Globus pallidus (tissue), 1 donor: ENCODE results near the gene SLC15A1.

Source experiments
- DNase-seq: peaks from one replicate; pipeline ENCODE4 v3.0.0-alpha.2; 2015; ENCODE audit warnings: low spot score

SLC15A1 gene

GRCh38 chr13:98697791-98698190 is 54.7 kb downstream of the SLC15A1 start:
- no peak for DNase-seq

DNA sequence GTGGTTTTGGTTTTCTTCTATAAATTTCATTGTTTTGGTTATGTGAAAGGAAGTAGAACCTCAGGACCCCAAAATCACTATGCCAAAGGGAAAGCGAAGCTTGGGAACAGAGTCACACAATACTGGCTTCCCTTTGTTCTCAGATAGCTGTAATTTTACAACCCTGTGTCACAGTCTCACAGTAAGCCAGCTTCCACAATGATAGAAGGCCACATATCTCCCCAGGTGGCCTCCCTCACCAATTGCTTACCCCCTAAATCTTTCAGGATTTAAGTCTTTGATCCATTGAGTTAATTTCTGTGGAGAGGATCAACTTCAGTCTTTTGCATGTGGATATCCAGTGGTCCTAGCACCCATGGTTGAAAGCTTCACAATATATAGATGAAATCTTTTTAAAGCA is 58.7 kb downstream of the SLC15A1 start:
- DNase-seq, result no peak

GRCh38 chr13:98691360-98691759 is 61.1 kb downstream of the SLC15A1 start:
- DNase-seq, result no peak

DNA sequence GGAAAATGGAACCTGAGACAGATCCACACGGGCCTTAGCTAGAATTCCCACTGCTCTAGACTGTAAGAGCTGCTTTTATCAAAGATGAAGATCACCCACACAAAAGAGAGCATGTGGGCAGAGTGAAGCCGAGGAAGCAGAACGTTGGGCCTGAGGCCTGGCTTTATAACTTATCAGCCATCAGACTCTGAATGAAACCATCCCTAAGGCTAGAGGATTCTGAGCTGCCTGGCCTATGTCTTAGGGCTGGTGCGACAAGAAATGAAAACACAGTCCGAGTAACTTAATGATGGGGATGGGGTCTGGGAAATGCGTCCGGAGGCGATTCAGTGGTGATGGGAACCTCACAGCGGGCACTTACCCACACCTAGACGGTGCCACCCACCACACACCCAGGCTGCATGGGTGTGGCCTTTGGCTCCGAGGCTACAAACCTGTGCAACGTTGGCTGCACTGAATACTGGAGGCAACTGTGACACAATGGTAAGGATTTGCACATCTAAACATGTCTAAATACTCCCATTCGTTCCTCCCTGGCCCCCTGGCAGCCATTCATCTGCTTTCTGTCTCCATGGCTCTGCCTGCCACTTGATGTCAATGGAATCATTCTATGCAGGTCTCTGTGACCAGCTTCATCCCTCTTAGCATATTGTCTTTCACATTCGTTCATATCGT is 62.0 kb downstream of the SLC15A1 start:
- DNase-seq, result no peak

DNA sequence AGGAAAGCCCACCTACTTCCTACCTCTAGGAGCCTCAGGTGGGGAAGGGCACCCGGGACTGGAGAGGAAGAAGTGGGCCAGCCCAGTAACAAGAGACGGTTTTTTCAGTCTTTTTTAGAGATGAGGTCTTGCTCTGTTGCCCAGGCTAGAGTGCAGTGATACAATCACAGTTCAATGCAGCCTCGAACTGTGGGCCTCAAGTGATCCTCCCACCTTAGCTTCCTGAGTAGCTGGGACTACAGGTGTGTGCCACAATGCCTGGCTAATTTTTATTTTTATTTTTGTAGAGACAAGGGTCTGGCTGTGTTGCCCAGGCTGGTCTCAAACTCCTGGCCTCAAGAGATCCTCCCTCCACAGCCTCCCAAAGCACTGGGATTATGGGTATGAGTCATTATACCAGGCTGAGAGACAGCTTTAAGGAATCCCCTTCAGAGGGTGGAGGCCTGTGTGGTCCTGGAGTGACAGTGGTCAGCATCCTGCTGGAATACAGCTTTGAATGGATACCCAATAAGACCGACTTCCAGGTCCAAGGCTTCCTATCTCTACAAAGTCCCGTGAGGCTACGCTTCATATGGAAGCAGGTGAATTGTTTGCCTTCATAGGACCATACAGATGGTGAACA is 63.0 kb downstream of the SLC15A1 start:
- no peak for DNase-seq

GRCh38 chr13:98688373-98688772 is 64.1 kb downstream of the SLC15A1 start:
- DNase-seq, result no peak

- no peak for DNase-seq
Observed at GRCh38 chr13:98687319-98687718, 65.2 kb downstream of the SLC15A1 start.

GRCh38 chr13:98686270-98686669 is 66.2 kb downstream of the SLC15A1 start:
- no peak for DNase-seq

DNA sequence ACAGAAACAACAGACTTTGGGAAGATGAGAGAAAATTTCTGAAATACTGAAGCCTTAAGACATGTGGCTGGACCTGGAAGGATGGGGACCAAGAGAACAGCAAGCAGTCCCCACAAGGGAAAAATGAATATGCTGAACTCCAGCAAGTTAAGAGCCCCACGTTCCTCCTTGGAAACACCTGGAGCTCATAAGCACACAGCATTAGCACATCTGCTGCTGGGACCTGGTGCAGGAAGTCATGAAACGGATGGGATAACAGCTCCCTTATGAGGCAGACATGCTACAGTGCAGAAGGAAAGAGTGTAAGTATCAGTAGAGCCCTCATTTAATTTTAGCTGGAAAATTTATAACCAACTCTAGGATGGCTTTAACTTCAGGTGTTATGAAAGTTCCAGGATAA is 67.3 kb downstream of the SLC15A1 start:
- DNase-seq, result no peak

GRCh38 chr13:98681049-98681448 is 71.4 kb downstream of the SLC15A1 start:
- no peak for DNase-seq

DNA sequence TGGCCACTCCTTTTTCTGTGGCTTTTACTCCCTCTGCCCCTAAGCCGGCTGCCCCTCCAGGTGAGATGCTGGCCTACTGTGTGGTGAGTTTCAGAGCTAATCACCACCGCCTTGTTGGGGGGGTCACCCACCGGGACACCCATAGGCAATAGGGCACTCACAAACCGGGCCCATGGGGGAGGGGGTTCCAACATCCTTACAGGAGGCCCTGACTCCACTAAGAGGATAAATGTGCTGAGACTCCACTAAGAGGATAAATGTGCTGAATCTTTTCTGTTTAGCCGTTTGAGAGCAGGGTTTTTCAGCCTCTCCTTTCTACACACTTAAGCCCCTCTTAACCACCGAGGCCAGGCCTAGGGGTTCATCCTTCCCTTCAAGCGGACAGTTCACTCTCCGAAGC is 73.7 kb downstream of the SLC15A1 start:
- no peak for DNase-seq

- DNase-seq, result no peak
Observed at GRCh38 chr13:98677398-98677797, 75.1 kb downstream of the SLC15A1 start.

GRCh38 chr13:98676239-98676638 is 76.2 kb downstream of the SLC15A1 start:
- DNase-seq, result no peak

DNA sequence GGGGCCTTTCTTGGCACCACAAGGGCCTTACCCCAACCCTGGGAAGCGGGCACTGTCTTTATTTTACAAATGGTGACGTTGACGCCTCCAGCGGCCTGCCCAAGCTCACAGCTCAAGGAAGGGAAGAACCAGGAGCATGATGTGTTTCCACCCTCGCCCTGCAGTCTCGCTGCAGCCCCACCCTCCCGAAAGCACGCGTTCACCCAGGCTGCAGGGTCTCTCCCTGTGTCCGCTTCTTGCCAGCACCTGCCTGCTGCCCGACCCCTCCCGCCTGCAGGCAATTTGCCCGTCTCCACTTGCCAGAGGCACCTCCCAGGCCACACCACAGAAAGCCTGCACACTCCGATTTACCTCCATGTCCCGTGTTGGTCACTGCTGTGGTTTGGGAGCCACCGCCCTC is 76.6 kb downstream of the SLC15A1 start:
- no peak for DNase-seq

GRCh38 chr13:98675066-98675465 is 77.4 kb downstream of the SLC15A1 start:
- no peak for DNase-seq

DNA sequence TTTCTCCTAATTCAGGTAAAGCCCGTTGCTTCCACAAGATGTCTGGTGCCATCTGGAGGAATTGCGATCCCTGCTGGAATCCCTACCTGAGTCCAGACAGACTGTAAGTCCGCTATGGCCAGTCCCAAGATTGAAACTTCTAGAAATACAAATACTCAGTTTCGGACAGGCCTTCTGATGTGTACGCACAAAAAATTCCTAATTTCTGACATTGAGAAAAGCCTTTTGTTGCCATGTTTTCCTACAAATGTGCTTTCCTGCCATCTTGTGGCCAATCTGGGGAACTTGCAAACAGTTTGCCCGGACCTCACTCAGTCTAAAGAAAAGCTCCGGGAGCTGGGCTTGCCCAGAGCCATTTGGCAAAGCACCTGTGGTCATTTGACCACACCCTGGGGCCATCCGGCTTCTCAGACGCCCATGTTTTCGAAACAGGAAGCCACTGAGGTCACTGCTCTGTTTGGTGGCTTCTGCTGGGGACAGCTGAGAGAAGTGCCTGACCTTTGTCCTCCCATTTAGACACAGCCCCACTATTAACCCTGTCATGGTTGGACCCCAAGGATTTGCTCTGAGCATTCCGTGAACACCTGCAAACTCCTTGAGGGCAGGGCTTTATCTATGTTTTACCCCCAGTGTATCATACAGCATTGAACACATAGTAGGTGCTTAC is 79.4 kb downstream of the SLC15A1 start:
- DNase-seq, result peak; percentile 59

DNA sequence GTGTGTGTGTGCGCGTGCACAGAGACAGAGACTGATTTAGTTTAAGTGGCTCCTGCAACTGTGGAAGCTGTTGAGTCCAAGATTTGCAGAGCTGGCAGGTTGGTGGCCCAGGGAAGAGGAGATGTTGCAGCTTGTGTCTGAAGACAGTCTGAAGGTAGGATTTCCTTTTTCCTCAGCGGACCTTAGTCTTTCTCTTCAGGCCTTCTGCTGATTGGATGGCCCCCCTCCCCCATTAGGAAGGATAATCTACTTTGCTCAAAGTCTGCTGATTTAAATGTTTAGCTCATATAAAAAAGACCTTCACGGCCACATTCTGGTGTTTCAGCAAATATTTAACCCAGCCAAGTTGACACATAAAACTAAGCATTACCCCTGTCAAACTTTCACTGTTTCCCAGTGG is 84.3 kb downstream of the SLC15A1 start:
- DNase-seq, result no peak

GRCh38 chr13:98665638-98665995 is 86.9 kb downstream of the SLC15A1 start:
- DNase-seq, result no peak

- DNase-seq, result no peak
Observed at GRCh38 chr13:98664924-98665637, 87.4 kb downstream of the SLC15A1 start.

DNA sequence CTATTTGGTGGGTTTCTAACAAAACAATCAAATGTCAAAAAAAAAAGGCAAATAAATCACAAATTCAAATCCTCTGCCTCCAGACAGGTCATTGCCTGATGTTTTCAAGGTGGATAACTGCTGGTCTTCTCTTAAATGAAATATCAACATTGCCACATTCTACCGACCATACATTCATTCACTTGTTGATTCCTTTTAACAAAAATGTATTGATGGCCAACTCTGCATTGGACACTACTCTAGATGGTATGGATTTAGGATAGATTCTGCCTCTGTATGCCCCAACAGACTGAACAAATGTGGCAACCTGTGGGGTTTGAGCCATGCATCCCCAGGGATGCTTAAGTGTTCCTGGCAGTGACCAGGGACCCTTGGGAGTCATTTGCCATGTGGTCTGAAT is 88.0 kb downstream of the SLC15A1 start:
- no peak for DNase-seq

DNA sequence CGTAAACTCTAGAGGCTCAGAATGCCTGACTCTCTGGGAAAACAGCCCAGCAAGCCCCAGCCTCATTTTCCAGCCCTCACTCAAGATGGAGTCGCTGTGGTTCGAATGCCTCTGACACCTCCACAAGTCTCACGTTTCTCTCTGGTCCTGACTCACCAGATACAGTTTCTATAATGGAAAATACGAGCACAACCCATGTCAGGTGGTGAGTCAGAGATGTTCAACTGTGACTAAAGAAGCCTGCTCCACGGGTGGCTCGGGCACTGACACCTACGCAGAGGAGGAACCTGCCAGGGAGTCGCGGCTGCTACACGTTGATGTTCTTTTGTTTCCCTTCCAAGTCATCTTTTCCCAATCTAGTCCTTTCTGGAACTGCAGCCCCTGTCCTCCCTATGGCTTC is 88.4 kb downstream of the SLC15A1 start:
- DNase-seq, result no peak

DNA sequence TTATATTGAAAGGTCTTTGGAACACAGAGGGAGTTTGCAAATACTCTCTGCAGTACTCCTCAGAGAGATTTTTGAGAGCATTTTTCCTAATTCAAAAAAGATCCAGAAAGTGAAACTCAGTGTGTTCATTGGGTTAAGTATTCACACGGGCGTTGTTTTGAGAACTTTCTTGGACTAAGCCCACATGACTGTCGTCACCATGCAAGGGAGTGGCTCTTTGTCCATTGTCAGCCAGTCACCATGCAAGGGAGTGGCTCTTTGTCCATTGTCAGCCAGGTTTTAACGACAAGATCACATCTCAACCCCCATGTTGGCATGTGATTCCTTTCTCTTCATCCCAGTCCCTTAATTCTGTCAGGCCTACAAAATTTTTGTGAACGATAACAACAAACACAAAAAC is 94.3 kb downstream of the SLC15A1 start:
- no peak for DNase-seq

DNA sequence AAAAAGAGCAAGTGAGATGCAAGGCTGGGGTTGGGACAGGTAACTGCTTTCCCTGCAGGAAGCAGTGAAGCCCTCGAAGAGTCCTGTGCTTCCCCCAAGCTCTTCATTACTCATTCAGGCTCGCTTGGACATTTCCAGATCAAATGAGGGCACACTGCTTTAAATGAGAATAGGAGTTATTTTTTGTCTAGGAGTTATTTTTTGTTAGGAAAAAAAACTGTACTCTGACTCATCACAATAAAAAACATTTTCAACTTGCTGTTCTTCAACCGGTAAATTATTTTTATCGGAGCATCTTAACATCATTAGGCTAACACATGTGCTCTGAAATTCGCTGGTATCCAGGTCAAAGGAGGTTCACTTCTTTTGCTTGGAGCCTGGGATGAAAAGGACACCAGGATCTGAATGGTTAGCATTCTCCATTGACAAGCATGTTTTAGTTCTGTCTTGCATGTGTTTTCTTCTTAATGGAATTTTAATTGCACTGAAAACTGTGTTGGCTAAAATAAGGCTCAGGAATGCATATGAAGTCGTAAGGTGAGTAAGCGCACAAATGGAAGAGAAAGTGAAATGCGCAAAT is 94.9 kb downstream of the SLC15A1 start:
- no peak for DNase-seq
